KBM-7 (cell line): ENCODE results near the gene GPRIN1.
"Not testable (repeated sequence)": the region's sequence is repeated elsewhere in the genome, so short reads cannot be mapped to it uniquely, and the experiment has no call there.

Experiments
- DNase-seq: peaks from one replicate; pipeline ENCODE4 v3.0.0-alpha.2; 2015
- in situ Hi-C: fragments of 300-500 bp; cut with MboI; formaldehyde crosslinking; loops from 2 replicates; pipeline ENCODE4 v1.14.3; 2020; ENCODE audit warnings: low sequenced_read_pairs, low pct_unique_long_range_greater_than_20kb, mixed read lengths

Gene GPRIN1

DNA sequence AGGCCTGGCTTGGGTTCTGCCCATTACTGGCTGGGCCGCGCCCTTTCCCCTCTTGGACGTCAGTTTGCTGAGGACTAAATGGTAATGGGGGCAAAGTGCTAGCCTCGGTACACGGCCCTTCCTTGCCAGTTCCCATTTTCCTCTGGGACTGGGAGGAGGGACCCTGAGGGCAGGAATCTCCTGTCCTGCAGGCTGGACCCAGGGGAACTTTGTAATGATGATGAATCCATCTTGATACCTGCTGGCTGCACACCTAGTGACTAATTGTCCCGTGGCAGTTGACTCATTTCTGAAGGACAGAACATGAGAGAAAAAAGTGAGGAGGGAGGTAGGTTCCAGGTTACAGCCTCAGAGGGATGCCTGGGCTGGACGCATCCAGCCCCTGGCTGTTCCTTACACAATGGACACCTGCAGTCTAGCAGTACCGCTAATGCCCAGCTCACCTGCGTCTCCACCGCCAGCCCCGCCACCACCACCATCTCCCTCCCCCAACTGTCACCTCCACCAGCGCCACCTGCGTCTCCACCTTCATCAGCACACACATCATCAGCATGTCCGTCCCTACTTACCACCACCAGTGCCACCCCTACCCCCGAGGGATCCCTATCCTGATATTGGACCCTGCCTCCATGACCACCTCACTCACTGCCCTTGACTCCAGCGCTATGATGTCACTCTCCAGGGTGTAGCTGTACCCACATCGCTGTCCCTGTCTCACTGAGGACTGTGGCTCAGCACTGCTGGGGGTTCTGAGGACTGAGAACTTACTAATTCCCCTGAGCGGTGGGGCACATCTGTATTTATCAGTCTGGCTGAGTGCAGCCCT lies 56.5 kb downstream of the GPRIN1 start:
- no peak for DNase-seq
- in situ Hi-C loops, result no loop called here

DNA sequence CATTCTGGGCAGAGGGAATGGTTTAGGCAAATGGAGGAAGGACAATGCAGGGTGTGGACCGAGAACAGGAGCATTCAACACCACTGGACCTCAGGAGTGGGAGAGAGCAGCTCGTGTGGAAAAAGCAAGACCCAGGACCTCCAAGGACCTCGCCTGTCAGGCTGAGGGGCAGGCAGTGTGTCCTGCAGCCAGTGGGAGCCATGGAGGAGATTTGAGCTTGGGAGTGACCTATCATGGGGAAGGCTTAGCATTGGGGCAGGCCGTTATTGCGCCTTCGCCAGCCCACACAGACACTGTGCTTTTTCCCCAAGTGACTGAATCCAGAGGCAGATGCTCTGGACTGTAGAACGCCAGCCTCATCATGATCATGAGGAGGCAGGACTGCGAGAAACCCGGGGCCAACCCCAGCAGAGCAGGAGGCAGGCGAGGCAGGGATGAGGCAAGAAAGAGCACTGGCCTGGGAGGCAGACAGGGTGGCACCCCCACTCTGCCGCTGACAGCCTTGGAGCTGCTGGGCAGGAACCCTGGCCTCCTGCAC lies 57.6 kb downstream of the GPRIN1 start:
- in situ Hi-C loops, result no loop called here
- no peak for DNase-seq

DNA sequence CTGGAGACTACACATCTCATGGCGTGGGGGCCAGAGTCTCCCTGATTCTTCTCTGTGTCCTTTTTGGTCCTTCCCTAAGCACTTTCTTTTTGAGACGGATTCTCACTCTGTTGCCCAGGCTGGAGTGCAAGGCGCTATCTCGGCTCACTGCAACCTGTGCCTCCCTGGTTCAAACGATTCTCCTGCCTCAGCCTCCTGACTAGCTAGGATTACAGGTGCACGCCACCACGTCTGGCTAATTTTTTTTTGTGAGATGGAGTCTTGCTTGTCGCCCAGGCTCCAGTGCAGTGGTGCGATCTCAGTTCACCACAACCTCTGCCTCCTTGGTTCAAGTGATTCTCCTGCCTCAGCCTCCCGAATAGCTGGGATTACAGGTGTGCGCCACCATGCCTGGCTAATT lies 59.0 kb downstream of the GPRIN1 start:
- in situ Hi-C loops, result not testable (repeated sequence)

DNA sequence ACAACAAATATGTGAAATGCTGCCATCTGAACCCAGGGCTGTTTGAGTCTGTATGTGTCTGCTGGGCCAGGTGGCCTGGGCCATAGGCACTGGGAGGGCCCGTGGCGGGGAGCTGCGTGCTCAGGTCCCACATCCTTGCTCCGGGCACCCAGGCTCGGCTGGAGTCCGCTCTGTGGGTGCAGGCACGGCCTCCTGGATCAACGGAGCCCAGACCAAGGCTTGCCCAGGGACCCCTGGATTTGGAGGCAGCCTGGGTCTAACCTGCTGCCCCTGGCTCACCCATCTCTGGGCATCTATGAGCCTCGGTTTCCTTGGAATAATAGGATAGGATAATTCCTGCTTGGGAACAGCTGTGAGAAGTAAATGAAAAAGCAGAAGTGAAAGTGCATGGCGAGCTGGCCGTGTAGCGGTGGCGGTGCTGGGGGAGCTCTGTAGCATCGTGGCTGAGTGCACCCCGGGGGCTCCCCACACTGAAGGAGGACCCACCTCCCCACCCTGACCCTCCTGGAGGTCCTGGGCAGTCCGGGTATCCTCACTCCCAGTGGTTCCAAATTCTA lies 59.6 kb downstream of the GPRIN1 start:
- in situ Hi-C loops, result no loop called here
- DNase-seq, result no peak

More for the DNA sequence above, 59.0 kb downstream of the GPRIN1 start:
- not testable (repeated sequence) for DNase-seq

DNA sequence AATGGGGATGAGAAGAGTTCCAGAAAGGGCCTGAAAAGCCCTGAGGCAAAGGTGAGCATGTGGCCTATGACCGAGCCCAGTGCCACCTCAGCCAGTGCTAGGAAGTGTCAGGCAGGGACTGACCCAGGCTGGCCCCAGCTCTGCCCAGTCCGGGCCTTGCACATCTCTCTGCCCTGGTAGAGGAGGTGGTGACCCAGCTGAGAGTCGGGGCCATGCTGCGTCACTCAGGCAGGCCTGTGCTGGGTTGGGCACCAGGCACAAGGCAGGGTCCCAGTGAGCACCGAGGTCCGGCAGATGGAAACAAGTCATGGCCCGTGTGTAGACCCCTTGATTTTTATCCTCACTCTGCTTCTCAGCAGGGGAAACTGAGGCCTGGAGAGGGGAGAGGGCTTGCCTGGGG lies 60.1 kb downstream of the GPRIN1 start:
- in situ Hi-C loops, result no loop called here
- DNase-seq, result no peak

DNA sequence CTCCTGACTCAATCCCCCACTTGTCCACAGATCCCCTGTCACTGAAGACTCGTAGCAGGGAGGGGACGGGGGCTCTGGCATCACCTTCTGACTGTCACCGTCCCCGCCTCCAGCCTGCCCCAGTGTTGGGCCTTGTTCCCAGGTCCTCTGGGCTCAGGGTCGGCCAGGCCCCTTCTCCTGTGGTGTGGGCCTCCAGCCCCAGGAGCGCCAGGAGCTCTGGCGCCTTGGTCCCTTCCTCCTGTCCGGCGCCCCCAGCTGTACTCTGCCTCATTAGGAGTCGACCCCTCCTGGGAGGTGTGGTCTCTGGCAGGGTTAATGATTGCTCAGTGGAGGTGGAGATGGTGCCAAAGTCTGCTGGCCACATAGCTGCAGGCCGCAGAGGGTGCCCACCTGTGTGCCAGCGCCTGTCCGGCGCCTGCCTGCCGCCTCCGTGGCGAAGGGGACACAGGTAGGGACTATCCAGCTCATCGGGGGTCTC lies 61.0 kb downstream of the GPRIN1 start, which contains the start of gene CDHR2:
Gene CDHR2 (plus strand): TSS at position 376 of the 478 bp plus-strand sequence. CDS start 16,011 bp downstream, outside the sequence.
- no peak for DNase-seq
- in situ Hi-C loops, result no loop called here

DNA sequence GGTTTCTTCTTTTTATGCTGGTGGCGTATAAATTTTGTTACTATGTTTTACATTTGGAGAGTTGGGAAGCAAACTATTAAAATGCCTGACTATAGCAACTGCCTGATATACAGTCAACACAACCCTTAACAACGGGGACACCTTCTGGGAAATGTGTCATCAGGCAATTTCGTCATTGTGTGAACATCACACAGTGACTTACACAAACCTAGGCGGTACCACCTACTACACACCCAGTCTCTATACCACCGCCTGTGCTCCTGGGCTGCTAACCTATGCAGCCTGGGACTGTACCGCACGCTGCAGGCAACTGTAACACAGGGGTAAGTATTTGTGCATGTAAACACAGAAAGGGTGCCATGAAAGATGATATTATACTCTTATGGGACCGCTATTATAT lies 62.2 kb downstream of the GPRIN1 start:
- in situ Hi-C loops, result no loop called here
- no peak for DNase-seq
